NCI-H748 (cell line): ENCODE measurements around the gene CD276.

ENCODE experiments used
- DNase-seq: peaks from one replicate; lab custom pipeline; 2025; ENCODE audit not compliant: unreplicated experiment; lab: John Stamatoyannopoulos, UW

CD276 gene

GRCh38 chr15:73683777-73684580, at the start of gene CD276:
Gene CD276, plus strand, starts transcription at chr15:73684383. Its CDS starts 15,257 bp downstream, at chr15:73699640.
- DNase-seq: peak; percentile 65

DNA sequence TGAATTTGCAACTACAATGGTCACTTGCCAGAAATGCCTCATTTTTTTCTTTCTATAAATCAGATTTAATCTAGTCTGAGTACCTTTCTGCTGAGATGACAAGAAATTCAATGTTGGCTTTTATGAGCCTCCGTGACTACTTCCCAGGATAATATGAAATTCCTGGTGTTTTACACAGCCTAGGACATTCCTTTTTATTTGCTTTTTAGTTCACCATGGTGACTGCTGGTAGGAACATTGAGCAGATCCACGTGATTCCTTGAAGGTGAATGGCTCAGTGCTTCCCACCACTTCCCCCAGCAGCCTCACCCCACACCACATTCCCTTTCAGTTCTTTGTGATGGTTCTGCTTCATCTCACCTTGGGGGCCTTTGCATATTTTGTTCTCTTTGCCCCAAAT, 46.7 kb upstream of the CD276 start:
- no peak for DNase-seq

- DNase-seq: peak; percentile 4
Measured at GRCh38 chr15:73639464-73639863, 44.7 kb upstream of the CD276 start.

- DNase-seq: no peak
Measured at GRCh38 chr15:73647259-73648013, 36.7 kb upstream of the CD276 start.

DNA sequence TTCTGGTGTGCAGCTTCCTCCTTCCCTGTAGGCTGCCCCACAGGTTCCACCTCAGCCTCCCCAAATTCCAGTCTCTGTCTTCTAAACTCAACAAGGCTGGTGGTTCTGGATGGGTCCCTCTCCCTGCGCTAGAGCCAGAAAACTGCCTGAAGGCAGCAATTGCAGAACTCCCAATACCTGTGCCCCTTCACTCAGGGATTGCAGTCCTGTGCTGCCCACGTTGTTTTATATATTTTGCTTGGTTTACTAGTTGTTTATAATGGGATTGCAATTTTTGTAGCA, 36.2 kb upstream of the CD276 start:
- DNase-seq: no peak

DNA sequence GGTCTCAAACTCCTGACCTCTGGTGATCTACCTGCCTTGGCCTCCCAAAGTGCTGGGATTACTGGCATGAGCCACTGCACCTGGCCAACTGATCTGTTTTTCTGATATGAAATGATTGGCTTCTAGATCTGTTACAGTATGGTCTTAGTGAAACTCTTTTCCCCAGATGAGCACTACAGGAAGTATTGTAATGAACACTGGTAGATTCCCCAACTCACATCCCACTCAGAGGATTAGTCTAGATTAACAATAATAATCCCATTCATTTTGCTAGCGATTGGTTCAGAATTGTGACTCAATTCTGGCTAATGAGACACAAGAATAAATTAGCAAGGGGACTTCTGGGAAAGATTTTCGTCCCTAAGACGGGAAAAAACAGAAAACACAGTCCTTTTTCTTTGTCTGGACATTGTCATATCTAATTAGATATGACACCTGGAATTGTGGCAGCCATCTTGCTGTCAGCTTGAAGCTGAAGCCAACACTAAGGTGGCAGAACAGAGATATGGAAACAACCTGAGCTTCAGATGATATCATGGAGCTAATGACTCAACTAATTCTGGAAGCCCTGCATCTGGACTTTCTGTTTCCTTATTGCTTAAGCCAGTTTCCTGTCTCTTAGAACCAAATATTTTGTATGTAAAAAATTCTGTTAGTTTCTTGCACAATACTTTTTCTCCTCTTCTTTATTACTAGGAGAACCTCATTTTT, 33.6 kb upstream of the CD276 start:
- no peak for DNase-seq

DNA sequence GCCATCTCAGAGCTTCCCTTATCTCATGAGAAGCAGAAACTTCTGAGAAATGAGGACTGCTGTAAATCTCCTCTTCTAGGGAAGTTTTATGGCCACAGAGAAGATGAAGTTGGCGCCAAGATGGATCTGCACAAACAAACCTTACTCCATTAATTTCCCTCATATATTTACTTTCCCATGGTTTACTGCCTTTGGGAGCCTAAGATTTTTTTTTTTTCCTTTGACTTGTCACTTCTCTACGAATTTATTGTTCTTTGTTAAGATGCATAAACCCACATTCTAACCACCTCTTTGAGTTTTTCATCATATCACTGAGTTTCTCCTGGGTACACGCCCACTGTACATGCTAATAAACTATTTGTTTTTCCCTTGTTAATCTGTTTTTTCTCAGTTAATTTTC, 29.5 kb upstream of the CD276 start:
- no peak for DNase-seq

GRCh38 chr15:73655724-73656123, 28.5 kb upstream of the CD276 start:
- DNase-seq: no peak

- no peak for DNase-seq
Measured at GRCh38 chr15:73658645-73659044, 25.5 kb upstream of the CD276 start.

DNA sequence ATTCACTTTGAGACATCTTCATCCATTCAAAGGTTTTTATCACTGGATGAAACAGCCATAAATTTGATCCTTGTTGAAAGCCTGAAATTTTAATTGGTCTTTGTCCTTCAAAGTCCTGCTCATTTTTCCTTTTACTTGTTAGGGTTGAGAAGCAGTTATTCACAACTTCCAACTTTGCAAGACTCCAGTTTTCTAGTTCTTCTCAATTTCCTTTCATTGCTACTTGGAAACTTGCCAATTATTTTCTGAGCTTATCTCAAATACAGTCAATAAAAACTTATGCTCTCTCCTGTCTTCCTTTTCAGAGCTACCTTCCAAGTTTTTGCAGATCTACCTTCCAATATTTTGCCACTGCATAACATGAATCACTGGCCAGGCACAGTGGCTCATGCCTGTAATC, 23.7 kb upstream of the CD276 start:
- no peak for DNase-seq

- no peak for DNase-seq
Measured at GRCh38 chr15:73674587-73674986, 9.6 kb upstream of the CD276 start.

DNA sequence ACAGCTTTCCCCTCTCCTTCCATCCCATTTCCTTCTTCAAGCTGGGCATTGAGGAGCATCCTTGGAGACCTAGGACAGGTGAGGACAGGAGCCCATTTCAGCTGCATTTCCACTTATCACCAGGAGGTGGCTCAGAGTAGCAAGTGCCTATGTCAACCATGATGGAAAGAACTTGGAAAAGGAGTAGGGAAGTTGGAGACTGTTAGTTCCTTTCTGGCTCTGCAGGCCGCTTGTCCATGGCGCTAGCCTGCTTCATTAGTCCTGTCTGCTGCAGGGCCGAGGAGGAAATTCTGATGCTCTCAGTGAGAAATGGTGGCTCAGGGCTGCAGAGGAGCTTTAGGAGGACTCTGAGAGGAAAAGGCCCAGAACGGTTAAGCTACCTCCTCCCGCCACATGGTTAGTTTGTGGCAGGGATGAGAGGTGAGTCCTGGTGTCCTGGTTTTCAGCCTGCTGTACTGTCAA, 7.0 kb upstream of the CD276 start:
- peak; percentile 52 for DNase-seq

- DNase-seq: no peak
Measured at GRCh38 chr15:73677733-73678132, 6.5 kb upstream of the CD276 start.

- no peak for DNase-seq
Measured at GRCh38 chr15:73678498-73678897, 5.7 kb upstream of the CD276 start.

DNA sequence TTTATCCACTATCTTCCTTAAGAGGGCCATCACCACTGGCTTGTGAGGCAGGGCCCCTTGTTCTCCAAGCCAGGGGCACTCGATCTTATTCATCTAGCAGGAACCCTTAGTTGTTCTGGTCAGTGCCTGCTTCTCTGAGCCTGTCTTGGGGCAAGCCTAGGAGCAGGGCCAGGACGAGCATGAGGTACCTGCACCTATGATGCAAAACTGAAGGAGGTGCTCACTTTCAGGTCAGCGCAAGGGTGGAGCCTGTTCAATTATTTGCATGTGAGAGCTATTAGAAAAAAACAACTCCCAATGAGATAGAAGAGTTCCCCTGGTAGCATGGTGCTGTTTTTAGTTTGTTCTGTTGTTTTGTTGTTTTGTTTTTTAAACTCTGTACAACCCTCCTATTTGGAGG, 5.0 kb upstream of the CD276 start:
- no peak for DNase-seq

DNA sequence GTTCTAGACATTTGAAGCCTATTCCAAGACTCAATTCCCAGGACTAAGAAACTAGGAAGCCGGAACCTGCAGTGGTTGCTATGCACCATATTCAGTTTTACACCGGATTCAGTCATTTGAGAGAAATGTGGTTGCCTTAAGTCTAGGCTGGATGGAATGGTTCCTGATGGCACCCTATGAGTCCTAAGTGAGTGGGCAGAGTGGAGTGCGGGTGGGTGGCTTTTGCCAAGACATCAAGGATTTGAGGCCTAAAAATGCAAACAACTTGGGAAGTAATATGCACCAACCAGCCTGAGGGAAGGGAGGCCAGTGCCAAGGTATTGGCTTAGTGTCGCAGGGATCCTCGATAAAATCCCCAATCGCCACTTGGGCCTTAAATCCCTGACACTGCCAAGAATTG, 4.2 kb upstream of the CD276 start:
- DNase-seq: no peak

DNA sequence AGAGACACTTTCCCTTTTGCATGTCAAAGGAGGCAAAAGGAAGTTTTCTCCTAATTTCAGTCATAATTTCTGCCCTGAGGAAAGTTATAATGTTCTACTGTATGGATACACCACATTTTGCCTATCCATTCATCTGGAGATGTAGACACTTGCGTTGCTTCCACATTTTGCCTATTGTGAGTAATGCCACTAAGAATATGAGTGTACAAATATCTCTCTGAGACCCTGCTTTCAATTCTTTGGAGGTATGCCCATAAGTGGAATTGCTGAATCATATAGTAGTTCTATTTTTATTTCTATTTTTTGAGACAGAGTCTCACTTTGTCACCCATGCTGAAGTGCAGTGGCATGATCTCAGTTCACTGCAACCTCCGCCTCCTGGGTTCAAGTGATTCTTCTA, 3.6 kb upstream of the CD276 start:
- DNase-seq: no peak

GRCh38 chr15:73681063-73681462, 3.1 kb upstream of the CD276 start:
- DNase-seq: no peak

GRCh38 chr15:73681856-73682599, 2.2 kb upstream of the CD276 start:
- no peak for DNase-seq

GRCh38 chr15:73682600-73683090, 1.5 kb upstream of the CD276 start:
- no peak for DNase-seq

GRCh38 chr15:73683257-73683776, 866 bp upstream of the CD276 start:
- DNase-seq: no peak
